Measurements from ENCODE around the gene DUOXA2.

- TF ChIP-seq, protein P1, sequence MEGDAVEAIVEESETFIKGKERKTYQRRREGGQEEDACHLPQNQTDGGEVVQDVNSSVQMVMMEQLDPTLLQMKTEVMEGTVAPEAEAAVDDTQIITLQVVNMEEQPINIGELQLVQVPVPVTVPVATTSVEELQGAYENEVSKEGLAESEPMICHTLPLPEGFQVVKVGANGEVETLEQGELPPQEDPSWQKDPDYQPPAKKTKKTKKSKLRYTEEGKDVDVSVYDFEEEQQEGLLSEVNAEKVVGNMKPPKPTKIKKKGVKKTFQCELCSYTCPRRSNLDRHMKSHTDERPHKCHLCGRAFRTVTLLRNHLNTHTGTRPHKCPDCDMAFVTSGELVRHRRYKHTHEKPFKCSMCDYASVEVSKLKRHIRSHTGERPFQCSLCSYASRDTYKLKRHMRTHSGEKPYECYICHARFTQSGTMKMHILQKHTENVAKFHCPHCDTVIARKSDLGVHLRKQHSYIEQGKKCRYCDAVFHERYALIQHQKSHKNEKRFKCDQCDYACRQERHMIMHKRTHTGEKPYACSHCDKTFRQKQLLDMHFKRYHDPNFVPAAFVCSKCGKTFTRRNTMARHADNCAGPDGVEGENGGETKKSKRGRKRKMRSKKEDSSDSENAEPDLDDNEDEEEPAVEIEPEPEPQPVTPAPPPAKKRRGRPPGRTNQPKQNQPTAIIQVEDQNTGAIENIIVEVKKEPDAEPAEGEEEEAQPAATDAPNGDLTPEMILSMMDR (IDR thresholded peaks at IDR 0.05; ENCODE audit: insufficient read depth, low read length, poor library complexity, severe bottlenecking) = no peak
- no peak for TF ChIP-seq EZH2phosphoT487 (conservative IDR thresholded peaks at IDR 0.05; ENCODE audit: low read length)
These were observed 7.9 kb upstream of the DUOXA2 start for GRCh38 chr15:45106002-45106790.

Measured in SU-DHL-6 (cell line).